Neural cell (in vitro differentiated cells): ENCODE measurements around the gene PTPRG. TPM values are rescaled to one million over a fixed set of nuclear protein-coding genes. Genes with fewer than 3 reads are reported as not detected.

Experiments used
- H2AFZ ChIP-seq: fragments of 200-600, 300-800 bp; sonication (generic), shearing (Covaris generic); 2 replicates; pipeline ENCODE4 v1.6.0; 2014; ENCODE audit warnings: low read depth, mild to moderate bottlenecking, antibody characterized with exemption, low read length, moderate library complexity
- H3F3A ChIP-seq: fragments of 200-600 bp; shearing (Covaris generic); 2 replicates; pipeline ENCODE4 v1.6.1; 2016; ENCODE audit warnings: mild to moderate bottlenecking, moderate library complexity, mixed read lengths, antibody characterized with exemption, low read length; ENCODE audit not compliant: insufficient read depth, poor library complexity, severe bottlenecking
- H3K27ac ChIP-seq: fragments of 200-600, 300-800 bp; sonication (generic), shearing (Covaris generic); 2 replicates; pipeline ENCODE4 v1.5.1; 2014; ENCODE audit warnings: mild to moderate bottlenecking, low read length, moderate library complexity
- H3K27me3 ChIP-seq: fragments of 300-800, 200-600 bp; sonication (generic), shearing (Covaris generic); 2 replicates; pipeline ENCODE4 v1.6.0; 2014; ENCODE audit warnings: mild to moderate bottlenecking, low read depth, low read length, moderate library complexity; ENCODE audit not compliant: insufficient read depth
- H3K36me3 ChIP-seq: fragments of 300-800, 200-600 bp; sonication (generic), shearing (Covaris generic); 2 replicates; pipeline ENCODE4 v1.5.1; 2014; ENCODE audit warnings: mild to moderate bottlenecking, antibody characterized with exemption, low read length, moderate library complexity; ENCODE audit not compliant: insufficient read depth
- H3K4me2 ChIP-seq: fragments of 300-800, 200-600 bp; sonication (generic), shearing (Covaris generic); 2 replicates; pipeline ENCODE4 v1.6.0; 2014; ENCODE audit warnings: mild to moderate bottlenecking, low read length
- H3K4me3 ChIP-seq: fragments of 300-800, 200-600 bp; sonication (generic), shearing (Covaris generic); 2 replicates; pipeline ENCODE4 v1.5.1; 2014; ENCODE audit warnings: mild to moderate bottlenecking, low read length, moderate library complexity
- H3K79me2 ChIP-seq: fragments of 200-600 bp; shearing (Covaris generic); replicated peaks from 2 replicates; pipeline ENCODE4 v1.6.0; 2014; ENCODE audit warnings: mild to moderate bottlenecking, low read length, moderate library complexity; ENCODE audit not compliant: insufficient read depth
- H3K9ac ChIP-seq: fragments of 300-800, 200-600 bp; sonication (generic), shearing (Covaris generic); 2 replicates; pipeline ENCODE4 v1.6.1; 2016; ENCODE audit warnings: mild to moderate bottlenecking, low read length, mixed read lengths
- H3K9me2 ChIP-seq: fragments of 200-600 bp; shearing (Covaris generic); 2 replicates; pipeline ENCODE4 v1.6.1; 2016; ENCODE audit warnings: mild to moderate bottlenecking, low read length, mixed read lengths; ENCODE audit not compliant: insufficient read depth
- H3K9me3 ChIP-seq: fragments of 200-600, 300-800 bp; sonication (generic), shearing (Covaris generic); 2 replicates; pipeline ENCODE4 v1.6.1; 2016; ENCODE audit warnings: mild to moderate bottlenecking, mixed run types, low read length, moderate library complexity, mixed read lengths
- H4K20me1 ChIP-seq: fragments of 200-600 bp; shearing (Covaris generic); 2 replicates; pipeline ENCODE4 v1.6.1; 2016; ENCODE audit warnings: mild to moderate bottlenecking, mixed run types; ENCODE audit not compliant: insufficient read depth
- CTCF ChIP-seq: fragments of 450-650 bp; IDR thresholded peaks from 2 replicates; pipeline ENCODE4 v1.5.1; 2014; ENCODE audit warnings: antibody characterized with exemption, mild to moderate bottlenecking, moderate library complexity; ENCODE audit not compliant: poor library complexity, severe bottlenecking
- EP300 ChIP-seq: fragments of 450-650 bp; conservative IDR thresholded peaks from 2 replicates; pipeline ENCODE4 v1.6.1; 2014; ENCODE audit warnings: antibody characterized with exemption, mild to moderate bottlenecking, moderate library complexity; ENCODE audit not compliant: poor library complexity, severe bottlenecking
- EZH2 ChIP-seq: fragments of 200-600, 300-800 bp; shearing (Covaris generic), sonication (generic); IDR thresholded peaks from 2 replicates; pipeline ENCODE4 v1.6.1; 2014; ENCODE audit warnings: antibody characterized with exemption, low read length, borderline replicate concordance, mild to moderate bottlenecking; ENCODE audit not compliant: insufficient read depth, poor library complexity, severe bottlenecking
- MXI1 ChIP-seq: fragments of 450-650 bp; conservative IDR thresholded peaks from 2 replicates; pipeline ENCODE4 v1.6.1; 2014; ENCODE audit warnings: antibody characterized with exemption, mild to moderate bottlenecking; ENCODE audit not compliant: poor library complexity, severe bottlenecking
- POLR2AphosphoS5 ChIP-seq: IDR thresholded peaks from 2 replicates; pipeline ENCODE4 v1.6.1; 2012
- RAD21 ChIP-seq: fragments of 450-650 bp; conservative IDR thresholded peaks from 2 replicates; pipeline ENCODE4 v1.6.1; 2014; ENCODE audit warnings: antibody characterized with exemption, mild to moderate bottlenecking, moderate library complexity
- REST ChIP-seq: IDR thresholded peaks from 2 replicates; pipeline ENCODE4 v1.6.1; 2012; ENCODE audit warnings: borderline replicate concordance
- TAF1 ChIP-seq: IDR thresholded peaks from 2 replicates; pipeline ENCODE4 v1.6.1; 2012; ENCODE audit warnings: low read depth
- polyA plus RNA-seq: library from polyadenylated mRNA; depleted of rRNA; stranded (reverse); fragments of >200 nt; gene quantifications from 2 replicates; pipeline ENCODE4 v1.2.3, GENCODE V29; 2014

PTPRG gene
- polyA plus RNA-seq, 1 donor from 2014 or later: 33.1 TPM

- H3K4me3 ChIP-seq: peak overlapping the region; percentile 30
- H3F3A ChIP-seq: peaks cover 5% of the 10 kb centered on the region
- H3K27ac ChIP-seq: peak overlapping the region; percentile 52
These were observed 667.8 kb downstream of the PTPRG start for GRCh38 chr3:62229211-62229610.

GRCh38 chr3:62229908-62230307, 668.5 kb downstream of the PTPRG start:
- H3K4me2 ChIP-seq: no peak overlapping the region
- no peak overlapping the region for H3K9ac ChIP-seq
- no peaks in the 10 kb centered on the region for H3K9me3 ChIP-seq
- no peak overlapping the region for H2AFZ ChIP-seq
- H3K9me2 ChIP-seq: no peaks in the 10 kb centered on the region
- peak overlapping the region; percentile 30 for H3K4me3 ChIP-seq
- H3K27ac ChIP-seq: peak overlapping the region; percentile 52
- no peaks in the 10 kb centered on the region for H4K20me1 ChIP-seq
- H3F3A ChIP-seq: peaks cover 5% of the 10 kb centered on the region
- TF ChIP-seq TAF1: no peak
- TF ChIP-seq EZH2: no peak
- peak; percentile 45 for TF ChIP-seq CTCF
- H3K79me2 ChIP-seq: no peaks in the 10 kb centered on the region
- H3K27me3 ChIP-seq: no peaks in the 10 kb centered on the region
- H3K36me3 ChIP-seq: no peaks in the 10 kb centered on the region

More at GRCh38 chr3:62229211-62229610, 667.8 kb downstream of the PTPRG start:
- H3K36me3 ChIP-seq: no peaks in the 10 kb centered on the region
- TF ChIP-seq POLR2AphosphoS5 (no peak), CTCF (no peak), EP300 (peak; percentile 42), MXI1 (peak; percentile 27)
- no peaks in the 10 kb centered on the region for H3K27me3 ChIP-seq
- H3K4me2 ChIP-seq: no peak overlapping the region
- H3K79me2 ChIP-seq: no peaks in the 10 kb centered on the region
- no peak overlapping the region for H2AFZ ChIP-seq
- no peaks in the 10 kb centered on the region for H3K9me3 ChIP-seq
- H3K9me2 ChIP-seq: no peaks in the 10 kb centered on the region
- no peaks in the 10 kb centered on the region for H4K20me1 ChIP-seq
- no peak overlapping the region for H3K9ac ChIP-seq

- no peaks in the 10 kb centered on the region for H3K9me2 ChIP-seq
- H3F3A ChIP-seq: peaks cover 5% of the 10 kb centered on the region
These were observed 671.7 kb downstream of the PTPRG start for GRCh38 chr3:62233065-62233464.

More at GRCh38 chr3:62233065-62233464, 671.7 kb downstream of the PTPRG start:
- Histone ChIP-seq H2AFZ (no peak overlapping the region), H3K27me3 (no peaks in the 10 kb centered on the region), H3K27ac (no peak overlapping the region), H3K79me2 (no peaks in the 10 kb centered on the region), H3K4me3 (no peak overlapping the region), H3K9me3 (no peaks in the 10 kb centered on the region), H4K20me1 (no peaks in the 10 kb centered on the region), H3K36me3 (no peaks in the 10 kb centered on the region), H3K9ac (no peak overlapping the region), H3K4me2 (no peak overlapping the region)
- TF ChIP-seq REST (no peak), MXI1 (no peak), POLR2AphosphoS5 (no peak), TAF1 (no peak), EP300 (no peak), EZH2 (no peak), RAD21 (no peak), CTCF (peak; percentile 15)
